CD14-positive monocyte (primary cell): ENCODE measurements around the gene CADM1. TPM values are rescaled to one million over a fixed set of nuclear protein-coding genes. Genes with fewer than 3 reads are reported as not detected.

Source experiments
- DNase-seq, 3 donors: peaks; one replicate each; pipeline ENCODE4 v3.0.0-alpha.2; 2011 to 2022
- H2AFZ ChIP-seq: 2 replicates; pipeline ENCODE4 v1.6.0; 2012; ENCODE audit warnings: mild to moderate bottlenecking, low read depth, low read length, inconsistent platforms; ENCODE audit not compliant: insufficient read depth, poor library complexity, severe bottlenecking
- H3K27ac ChIP-seq, 2 donors: 1 replicate in 1 of 2; 2 replicates in 1 of 2; pipeline ENCODE4 v1.5.1; 2012 to 2013; ENCODE audit warnings: low read length in 2 of 2, control low read depth in 1 of 2, inconsistent platforms in 1 of 2, low read depth in 1 of 2, mild to moderate bottlenecking in 1 of 2
- H3K27me3 ChIP-seq, 2 donors: one replicate each; pipeline versions ENCODE4 v1.6.0 to v1.6.1; 2011 to 2013; ENCODE audit warnings: low read length in 2 of 2; ENCODE audit not compliant: control insufficient read depth in 2 of 2, insufficient read depth in 2 of 2
- H3K36me3 ChIP-seq, 2 donors: replicated peaks in 1 of 2; 1 replicate in 1 of 2; 2 replicates in 1 of 2; pipeline versions ENCODE4 v1.5.1 to v1.6.1; 2012 to 2013; ENCODE audit warnings: low read length in 2 of 2, control low read depth in 1 of 2, inconsistent platforms in 1 of 2, mild to moderate bottlenecking in 1 of 2; ENCODE audit not compliant: insufficient read depth in 2 of 2, control insufficient read depth in 1 of 2
- H3K4me1 ChIP-seq, 2 donors: 1 replicate in 1 of 2; 2 replicates in 1 of 2; pipeline versions ENCODE4 v1.5.1 to v1.6.1; 2012 to 2013; ENCODE audit warnings: low read length in 2 of 2, control low read depth in 1 of 2, inconsistent platforms in 1 of 2, mild to moderate bottlenecking in 1 of 2, moderate library complexity in 1 of 2; ENCODE audit not compliant: insufficient read depth in 2 of 2, control insufficient read depth in 1 of 2
- H3K4me2 ChIP-seq: replicated peaks from 2 replicates; pipeline ENCODE3; 2012; ENCODE audit warnings: low read length, moderate library complexity, mild to moderate bottlenecking; ENCODE audit not compliant: poor library complexity, severe bottlenecking; ENCODE audit errors: extremely low read depth
- H3K4me3 ChIP-seq, 3 experiments: fragments of 200-600 bp in 1 of 3; sonication (generic) in 1 of 3; replicated peaks in 1 of 3; 1 replicate in 2 of 3; 2 replicates in 1 of 3; pipeline ENCODE4 v1.5.1; 2011 to 2013; ENCODE audit warnings: low read length in 3 of 3, mild to moderate bottlenecking in 3 of 3, control low read depth in 2 of 3, low read depth in 2 of 3, inconsistent platforms in 1 of 3, moderate library complexity in 1 of 3
- H3K79me2 ChIP-seq: 2 replicates; pipeline ENCODE4 v1.6.0; 2012; ENCODE audit warnings: mild to moderate bottlenecking, control low read depth, inconsistent platforms, low read length, moderate library complexity; ENCODE audit not compliant: insufficient read depth
- H3K9ac ChIP-seq: 2 replicates; pipeline ENCODE4 v1.6.0; 2017; ENCODE audit warnings: low read length, mild to moderate bottlenecking; ENCODE audit not compliant: insufficient read depth, poor library complexity, severe bottlenecking
- H3K9me3 ChIP-seq, 2 donors: replicated peaks in 1 of 2; 1 replicate in 1 of 2; 2 replicates in 1 of 2; pipeline versions ENCODE4 v1.5.1 to v1.6.1; 2012 to 2013; ENCODE audit warnings: low read length in 2 of 2, control low read depth in 1 of 2; ENCODE audit not compliant: control insufficient read depth in 1 of 2, insufficient read depth in 1 of 2
- H4K20me1 ChIP-seq: 2 replicates; pipeline ENCODE4 v1.6.0; 2012; ENCODE audit warnings: mild to moderate bottlenecking, low read length, control low read depth, moderate library complexity; ENCODE audit not compliant: insufficient read depth
- H3K27ac Mint-ChIP-seq, 7 donors: one replicate each; pipeline ENCODE4 v1.8.0; 2020; ENCODE audit warnings: mild to moderate bottlenecking in 7 of 7, mixed read lengths in 7 of 7, moderate library complexity in 6 of 7, inconsistent platforms in 2 of 7
- H3K27me3 Mint-ChIP-seq, 3 donors: one replicate each; pipeline ENCODE4 v1.8.0; 2021 to 2022; ENCODE audit warnings: low read depth in 3 of 3, mild to moderate bottlenecking in 3 of 3, mixed read lengths in 3 of 3, moderate library complexity in 3 of 3, inconsistent platforms in 1 of 3
- H3K36me3 Mint-ChIP-seq, 2 donors: one replicate each; pipeline ENCODE4 v1.8.0; 2020; ENCODE audit warnings: mixed read lengths in 2 of 2, inconsistent platforms in 1 of 2, mild to moderate bottlenecking in 1 of 2
- H3K4me1 Mint-ChIP-seq: one replicate; pipeline ENCODE4 v1.8.0; 2020; ENCODE audit warnings: mild to moderate bottlenecking, mixed read lengths
- H3K4me3 Mint-ChIP-seq, 2 donors: one replicate each; pipeline ENCODE4 v1.8.0; 2020; ENCODE audit warnings: mild to moderate bottlenecking in 2 of 2, mixed read lengths in 2 of 2, moderate library complexity in 1 of 2
- H3K9me3 Mint-ChIP-seq, 7 donors: one replicate each; pipeline ENCODE4 v1.8.0; 2020 to 2022; ENCODE audit warnings: mixed read lengths in 7 of 7, mild to moderate bottlenecking in 6 of 7, moderate library complexity in 6 of 7, inconsistent platforms in 2 of 7
- WGBS: methylation state at CpG from one replicate; pipeline ENCODE4 v1.1.5; 2013; ENCODE audit warnings: missing lambda C conversion rate; ENCODE audit not compliant: insufficient coverage; 5-methylcytosine and 5-hydroxymethylcytosine counted together
- intact Hi-C, 2 donors: fragments of 100-400 bp; cut with micrococcal nuclease; formaldehyde crosslinking; loops; one replicate each; pipeline versions ENCODE4 v1.15.0 to v1.15.1; 2023
- polyA plus RNA-seq, 3 donors: library from polyadenylated mRNA; depleted of rRNA in 1 of 3; unstranded in 2 of 3; stranded (reverse) in 1 of 3; fragments of 300-500 nt in 2 of 3; fragments of >200 nt in 1 of 3; fragmentation: Illumina TruSeq in 2 of 3; gene quantifications; 1 replicate in 2 of 3; 2 replicates in 1 of 3; pipeline ENCODE4 v1.2.3, GENCODE V29; 2012 to 2021
- TF ChIP-seq, protein P1 (sequence below): fragments of 200-600 bp; IDR thresholded peaks from one replicate; pipeline ENCODE4 v1.8.0; 2022; ENCODE audit warnings: antibody characterized with exemption, mild to moderate bottlenecking

Gene CADM1
- polyA plus RNA-seq, 3 donors = not detected

DNA sequence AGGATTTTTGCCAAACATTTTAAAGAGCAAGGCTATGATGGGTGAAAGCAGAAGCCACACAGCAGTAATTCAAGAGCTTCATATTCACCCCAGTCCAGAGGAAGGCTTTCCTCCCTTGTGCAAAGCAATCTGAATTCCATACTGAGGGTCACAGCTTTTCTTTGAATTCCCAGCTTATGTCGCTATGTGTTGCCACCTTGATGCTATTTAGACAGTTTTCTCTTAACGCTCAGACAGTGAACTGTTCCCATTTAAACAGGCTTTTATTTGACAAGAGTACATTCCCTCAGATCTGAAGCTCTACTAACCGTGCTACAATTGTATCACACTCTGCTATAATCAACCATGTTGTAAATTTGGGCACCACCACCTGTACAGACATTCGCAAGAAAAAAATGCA lies 279.7 kb downstream of the CADM1 start:
- H3K27ac Mint-ChIP-seq = no peak overlapping the region
- H3K4me1 Mint-ChIP-seq = no peaks in the 10 kb centered on the region
- intact Hi-C loops = no loop called here
- TF ChIP-seq, protein P1, sequence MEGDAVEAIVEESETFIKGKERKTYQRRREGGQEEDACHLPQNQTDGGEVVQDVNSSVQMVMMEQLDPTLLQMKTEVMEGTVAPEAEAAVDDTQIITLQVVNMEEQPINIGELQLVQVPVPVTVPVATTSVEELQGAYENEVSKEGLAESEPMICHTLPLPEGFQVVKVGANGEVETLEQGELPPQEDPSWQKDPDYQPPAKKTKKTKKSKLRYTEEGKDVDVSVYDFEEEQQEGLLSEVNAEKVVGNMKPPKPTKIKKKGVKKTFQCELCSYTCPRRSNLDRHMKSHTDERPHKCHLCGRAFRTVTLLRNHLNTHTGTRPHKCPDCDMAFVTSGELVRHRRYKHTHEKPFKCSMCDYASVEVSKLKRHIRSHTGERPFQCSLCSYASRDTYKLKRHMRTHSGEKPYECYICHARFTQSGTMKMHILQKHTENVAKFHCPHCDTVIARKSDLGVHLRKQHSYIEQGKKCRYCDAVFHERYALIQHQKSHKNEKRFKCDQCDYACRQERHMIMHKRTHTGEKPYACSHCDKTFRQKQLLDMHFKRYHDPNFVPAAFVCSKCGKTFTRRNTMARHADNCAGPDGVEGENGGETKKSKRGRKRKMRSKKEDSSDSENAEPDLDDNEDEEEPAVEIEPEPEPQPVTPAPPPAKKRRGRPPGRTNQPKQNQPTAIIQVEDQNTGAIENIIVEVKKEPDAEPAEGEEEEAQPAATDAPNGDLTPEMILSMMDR = no peak
- H3K9me3 Mint-ChIP-seq = peaks cover 0 to 5% (median 2%) of the 10 kb centered on the region in 7 donors
- Histone ChIP-seq H4K20me1 (no peaks in the 10 kb centered on the region), H3K36me3 (no peaks in the 10 kb centered on the region), H3K79me2 (no peaks in the 10 kb centered on the region), H3K9me3 (no peaks in the 10 kb centered on the region), H3K4me1 (no peaks in the 10 kb centered on the region), H3K4me3 (no peak overlapping the region), H3K27me3 (no peaks in the 10 kb centered on the region), H2AFZ (no peak overlapping the region), H3K4me2 (no peak overlapping the region), H3K9ac (no peak overlapping the region), H3K27ac (no peak overlapping the region)
- no peak for DNase-seq
- peaks cover 0 to 3% (median 2%) of the 10 kb centered on the region in 3 donors for H3K27me3 Mint-ChIP-seq
- no peak overlapping the region for H3K4me3 Mint-ChIP-seq
- WGBS = 100% methylated on average over 3 of the region's 4 CpGs
- no peaks in the 10 kb centered on the region for H3K36me3 Mint-ChIP-seq

DNA sequence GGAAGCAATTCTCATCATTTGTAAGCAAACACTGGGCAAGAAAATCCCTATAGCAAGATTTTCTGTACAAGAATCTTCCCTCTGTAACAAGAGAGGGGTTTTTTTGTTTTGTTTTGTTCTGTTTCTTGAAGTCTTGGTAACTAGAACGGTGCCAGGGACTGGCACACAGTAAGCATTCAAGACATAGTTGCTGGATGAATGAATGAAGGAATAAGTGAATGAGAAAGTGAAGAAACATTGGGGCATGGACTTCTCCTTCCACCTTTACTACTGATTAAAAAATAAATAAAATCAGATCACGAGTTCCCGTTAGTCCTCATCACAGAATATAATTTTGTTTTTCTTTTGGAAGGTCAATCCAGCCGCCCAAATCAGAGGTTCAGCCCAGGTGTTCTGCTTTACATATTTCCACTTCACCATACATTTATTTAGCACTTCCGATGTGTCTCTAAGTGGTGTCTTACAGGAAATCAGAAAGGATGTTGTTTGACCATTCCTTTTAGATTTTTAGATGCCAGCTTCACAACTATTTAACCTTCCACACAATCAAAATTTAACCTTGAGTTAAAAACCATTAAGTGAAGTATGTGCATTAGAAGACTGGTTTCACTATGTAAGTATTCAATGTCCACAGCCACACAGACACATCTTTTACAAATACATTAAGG lies 281.2 kb downstream of the CADM1 start:
- H3K27ac Mint-ChIP-seq = no peak overlapping the region
- H3K36me3 ChIP-seq = no peaks in the 10 kb centered on the region
- H3K27me3 ChIP-seq = no peaks in the 10 kb centered on the region
- DNase-seq = no peak
- H3K9ac ChIP-seq = no peak overlapping the region
- TF ChIP-seq, protein P1 = no peak
- H2AFZ ChIP-seq = no peak overlapping the region
- no peaks in the 10 kb centered on the region for H4K20me1 ChIP-seq
- no CpG with 5 or more reads among the region's 5 CpGs for WGBS
- no peaks in the 10 kb centered on the region for H3K36me3 Mint-ChIP-seq
- intact Hi-C loops = no loop called here
- no peak overlapping the region for H3K4me2 ChIP-seq
- H3K9me3 ChIP-seq = no peaks in the 10 kb centered on the region
- no peaks in the 10 kb centered on the region for H3K4me1 Mint-ChIP-seq
- no peaks in the 10 kb centered on the region for H3K79me2 ChIP-seq
- H3K27ac ChIP-seq = no peak overlapping the region
- no peak overlapping the region for H3K4me3 Mint-ChIP-seq
- no peak overlapping the region for H3K4me3 ChIP-seq
- peaks cover 0 to 2% (median 0%) of the 10 kb centered on the region in 7 donors for H3K9me3 Mint-ChIP-seq
- H3K4me1 ChIP-seq = no peaks in the 10 kb centered on the region
- peaks cover 0 to 3% (median 2%) of the 10 kb centered on the region in 3 donors for H3K27me3 Mint-ChIP-seq
